ENCODE results near the gene METTL16. TPM values are rescaled to one million over a fixed set of nuclear protein-coding genes. Genes with fewer than 3 reads are reported as not detected.
A peak's percentile ranks its signal among the peaks of the same experiment; 100 is the strongest.

The METTL16 gene
- total and polyA plus RNA-seq, 9 of the 15 experiments (the other 6 are each of a cell fraction or from before 2014, with no cell fraction given): 12.1 to 30.5 (median 19.8) TPM

GRCh38 chr17:2401426-2402221, 110.1 kb downstream of the METTL16 start (continued):
- TF ChIP-seq RBFOX2 (IDR thresholded peaks at IDR 0.05; ENCODE audit: low read depth, low read length) (peak; percentile 55), SLC30A9 (CRISPR knock-in tag; IDR thresholded peaks at IDR 0.05) (no peak), CTBP1 (IDR thresholded peaks at IDR 0.05; ENCODE audit: borderline replicate concordance) (peak; percentile 67; the same call in 1 of the 2 replicates), ZFP91 (CRISPR knock-in tag; IDR thresholded peaks at IDR 0.05) (peak; percentile 99), VEZF1 (CRISPR knock-in tag; IDR thresholded peaks at IDR 0.05) (peak; percentile 99), ZNF232 (CRISPR knock-in tag; IDR thresholded peaks at IDR 0.05) (no peak), NR2C1 (IDR thresholded peaks at IDR 0.05) (no peak), NR2C1 (tag; IDR thresholded peaks at IDR 0.05) (0 out of 2 replicates have a peak, but pooled peaks have one; percentile 26), E2F3 (CRISPR knock-in tag; IDR thresholded peaks at IDR 0.05) (no peak), CEBPB (tag; IDR thresholded peaks at IDR 0.05) (peak; percentile 97), NUFIP1 (IDR thresholded peaks at IDR 0.05; ENCODE audit: partially characterized antibody) (peak; percentile 39), CREB1 (IDR thresholded peaks at IDR 0.05) (peak; percentile 60; the same call in 1 of the 2 replicates), CREB1 (CRISPR knock-in tag; IDR thresholded peaks at IDR 0.05) (peak; percentile 88), NFE2L1 (tag; IDR thresholded peaks at IDR 0.05; ENCODE audit: borderline replicate concordance, low read depth) (no peak), TRIM25 (IDR thresholded peaks at IDR 0.05; ENCODE audit: borderline replicate concordance) (no peak), BRD9 (IDR thresholded peaks at IDR 0.05; ENCODE audit: low read depth, partially characterized antibody) (no peak), NCOA1 (IDR thresholded peaks at IDR 0.05; ENCODE audit: low read depth) (peak; percentile 50; the same call in 1 of the 2 replicates), ZNF282 (CRISPR knock-in tag; IDR thresholded peaks at IDR 0.05) (no peak), MIER1 (IDR thresholded peaks at IDR 0.05; ENCODE audit: low read depth) (0 out of 2 replicates have a peak, but pooled peaks have one; percentile 36), ZBTB12 (CRISPR knock-in tag; IDR thresholded peaks at IDR 0.05) (peak; percentile 84), SUPT5H (IDR thresholded peaks at IDR 0.05) (peak; percentile 32; the same call in 1 of the 2 replicates), GMEB1 (CRISPR knock-in tag; IDR thresholded peaks at IDR 0.05) (peak; percentile 72)

Data from K562 (cell line).